ENCODE data around the gene ITM2B.

GRCh38 chr13:48234566-48235340 lies 1.7 kb downstream of the ITM2B start:
- no peak for TF ChIP-seq CTCF (conservative IDR thresholded peaks at IDR 0.05; ENCODE audit: low read depth, low read length)
- TF ChIP-seq EZH2 (IDR thresholded peaks at IDR 0.05; ENCODE audit: low read length, unreplicated experiment) = no peak
